Omental fat pad (tissue), 4 donors: ENCODE results near the gene SPHK2. TPM values are rescaled to one million over a fixed set of nuclear protein-coding genes. Genes with fewer than 3 reads are reported as not detected.

ENCODE experiments used
- ATAC-seq: fragments of 150-250 bp; one replicate; pipeline ENCODE4 v1.9.1; 2016; ENCODE audit warnings: mild to moderate bottlenecking, moderate library complexity; ENCODE audit not compliant: low FRiP score
- DNase-seq: peaks from one replicate; pipeline ENCODE4 v3.0.0-alpha.2; 2019; ENCODE audit warnings: low spot score
- CTCF ChIP-seq, 3 donors: fragments of 450-650 bp; IDR thresholded peaks; one replicate each; pipeline ENCODE4 v1.5.1; 2016 to 2017; ENCODE audit warnings: antibody characterized with exemption in 3 of 3, mild to moderate bottlenecking in 3 of 3, moderate library complexity in 2 of 3
- total RNA-seq, 4 donors: library from RNA; depleted of rRNA; stranded (reverse); fragments of >200 nt; gene quantifications; one replicate each; pipeline ENCODE4 v1.1.0, GENCODE V29; 2016

SPHK2 gene
- total RNA-seq, 4 donors from 2014 or later, result 6.0 to 16.2 (median 9.5) TPM

DNA sequence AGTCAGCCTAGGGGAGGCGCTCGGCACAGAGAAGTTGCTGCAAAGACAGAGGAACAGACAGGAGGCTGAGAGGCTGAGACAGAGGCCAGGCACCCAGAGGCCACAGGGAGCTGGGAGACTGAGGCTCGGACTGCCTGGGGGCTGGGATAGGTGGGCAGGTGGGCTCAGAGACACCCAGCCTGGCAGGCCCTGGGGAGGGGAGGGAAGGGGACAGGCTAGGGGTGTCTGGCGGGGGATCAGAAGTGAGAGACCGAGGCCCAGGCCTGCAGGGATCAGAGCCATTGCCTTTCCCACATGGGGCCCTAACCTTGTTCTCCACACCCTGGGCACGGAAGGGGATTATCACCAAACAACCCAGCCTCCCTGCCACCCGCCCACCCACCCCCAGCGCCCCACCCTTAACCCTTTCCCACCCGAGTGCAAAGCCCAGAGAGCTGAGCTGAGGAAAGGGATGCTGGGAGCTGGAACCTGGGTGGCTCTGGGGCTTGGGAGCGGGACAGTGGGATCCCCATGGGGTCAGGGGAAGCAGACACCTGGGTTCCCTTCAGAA lies 52.2 kb downstream of the SPHK2 start:
- no peak for ATAC-seq

GRCh38 chr19:48672994-48673393 lies 53.7 kb downstream of the SPHK2 start, which contains the start of gene NTN5:
Gene NTN5, minus strand, starts transcription at chr19:48673017. Its CDS starts 2,031 bp downstream, at chr19:48670986.
- no peak for TF ChIP-seq CTCF (IDR thresholded peaks at IDR 0.05)
- DNase-seq, result no peak
- ATAC-seq, result no peak

More for the DNA sequence above, 52.2 kb downstream of the SPHK2 start:
- TF ChIP-seq CTCF (IDR thresholded peaks at IDR 0.05), result no peak
- no peak for DNase-seq

- ATAC-seq, result no peak
- no peak for TF ChIP-seq CTCF (IDR thresholded peaks at IDR 0.05)
- no peak for DNase-seq
Measured at GRCh38 chr19:48673436-48674100, 54.3 kb downstream of the SPHK2 start.

DNA sequence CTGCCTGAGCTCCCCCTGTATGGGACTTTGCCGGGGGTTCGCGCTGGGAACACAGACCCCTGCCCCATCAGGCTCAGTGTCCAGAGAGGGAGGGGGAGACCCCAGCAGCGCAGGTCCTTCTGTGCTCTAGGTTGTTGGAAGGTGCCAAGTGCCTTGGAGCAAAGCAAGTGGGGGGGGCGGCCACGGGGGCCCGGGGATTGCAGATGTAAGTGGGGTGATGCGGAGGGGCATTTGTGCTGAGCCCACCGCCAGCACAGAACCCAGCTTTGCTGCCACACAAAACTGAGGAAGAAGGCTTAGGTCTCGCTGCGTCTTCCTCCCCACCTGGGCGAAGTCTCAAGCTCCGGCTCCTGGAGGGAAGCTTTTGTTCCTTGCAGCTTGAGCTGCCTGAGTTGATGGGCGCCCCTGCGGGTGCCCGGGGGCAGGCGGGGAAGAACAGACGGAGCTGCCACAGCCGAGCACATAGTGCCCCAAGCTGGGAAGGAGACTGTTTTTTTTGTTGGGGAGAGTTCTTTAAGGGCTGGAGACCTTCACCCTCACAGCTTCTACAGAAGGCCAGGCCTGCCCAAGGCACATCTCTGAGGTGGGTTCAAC lies 55.0 kb downstream of the SPHK2 start:
- TF ChIP-seq CTCF (IDR thresholded peaks at IDR 0.05), result no peak
- DNase-seq (no peak), ATAC-seq (no peak)

- ATAC-seq, result peak; percentile 62
- peak; percentile 64 for DNase-seq
- TF ChIP-seq CTCF (IDR thresholded peaks at IDR 0.05), result peak in 2 of 3 donors; percentile 27 to 53
Measured at GRCh38 chr19:48674921-48675824, 55.9 kb downstream of the SPHK2 start.

DNA sequence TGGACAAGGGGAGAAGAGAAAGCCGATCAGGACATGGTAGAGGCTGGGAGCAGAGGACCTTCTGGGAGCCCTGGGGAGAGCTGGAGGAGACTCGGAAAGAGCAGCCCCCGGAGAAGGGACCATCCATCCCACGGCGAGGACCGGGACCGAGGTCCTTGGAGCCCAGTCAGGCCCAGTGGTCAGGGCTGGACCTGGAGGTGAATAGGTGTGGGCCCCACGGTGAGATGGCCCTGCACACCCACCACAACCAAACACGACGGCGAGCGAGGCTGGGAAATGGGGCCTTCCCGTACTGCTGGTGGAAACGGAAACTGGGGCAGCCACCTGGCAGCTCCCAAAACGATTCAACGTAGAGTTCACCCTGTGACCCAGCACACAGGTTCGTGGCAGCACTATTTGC lies 57.2 kb downstream of the SPHK2 start:
- DNase-seq, result no peak
- TF ChIP-seq CTCF (IDR thresholded peaks at IDR 0.05), result no peak

More for the DNA sequence above, 57.2 kb downstream of the SPHK2 start:
- no peak for ATAC-seq
